HG02678 (cell line): ENCODE data around the gene SNCB.

Experiments used
- ATAC-seq: cut with Tn5 transposase; IDR thresholded peaks from one replicate; pipeline ENCODE4 v1.9.1; 2021; ENCODE audit warnings: mild to moderate bottlenecking, moderate library complexity; ENCODE audit not compliant: unreplicated experiment

SNCB gene

DNA sequence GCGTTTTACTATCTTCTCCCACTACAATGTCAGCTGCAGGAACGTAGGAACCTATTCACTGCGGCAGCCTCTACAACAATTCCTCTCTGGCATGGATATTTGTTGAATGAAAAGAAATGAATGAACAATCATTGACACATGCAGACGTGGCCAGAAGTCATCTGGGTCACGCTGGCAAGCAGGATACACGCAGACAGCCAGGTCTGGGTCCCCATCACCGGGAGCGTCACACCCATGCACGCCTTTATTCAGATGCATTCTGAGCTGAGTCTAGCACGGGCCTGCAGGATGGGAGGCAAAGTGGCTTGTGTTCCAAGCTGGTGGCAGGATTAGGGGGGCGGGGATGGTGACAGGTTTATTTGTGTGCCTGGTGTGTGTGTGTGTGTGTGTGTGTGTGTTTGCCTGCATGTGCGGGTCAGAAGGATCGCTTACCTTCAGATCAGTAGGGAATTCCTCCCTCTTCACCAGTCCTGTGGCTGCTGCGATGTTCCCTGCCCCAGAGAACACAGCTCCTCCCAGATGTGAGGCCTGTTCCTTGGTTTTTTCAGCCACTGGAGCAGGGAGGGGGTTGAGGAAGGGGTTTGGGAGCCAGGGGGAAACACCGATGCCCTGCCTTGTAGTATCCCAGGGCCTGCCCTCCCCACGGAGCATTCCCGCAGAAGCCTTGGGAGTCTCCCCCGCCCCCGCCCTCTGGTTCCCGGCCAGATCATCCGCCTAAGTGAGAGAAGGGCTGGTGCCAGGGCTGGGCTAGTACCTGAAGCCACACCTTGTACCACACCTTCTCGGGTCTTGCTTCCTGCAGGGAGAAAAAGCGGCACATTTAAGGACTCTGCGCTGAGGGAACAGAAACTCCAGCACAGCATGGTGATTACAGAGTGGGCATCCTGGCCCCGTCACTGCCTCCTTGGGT is 4.1 kb downstream of the SNCB start:
- ATAC-seq: no peak

- ATAC-seq: no peak
These were observed 4.8 kb downstream of the SNCB start for GRCh38 chr5:176625512-176625911.

- ATAC-seq: no peak
These were observed 5.4 kb downstream of the SNCB start for GRCh38 chr5:176624938-176625337.

GRCh38 chr5:176624142-176624541 is 6.2 kb downstream of the SNCB start:
- ATAC-seq: no peak

DNA sequence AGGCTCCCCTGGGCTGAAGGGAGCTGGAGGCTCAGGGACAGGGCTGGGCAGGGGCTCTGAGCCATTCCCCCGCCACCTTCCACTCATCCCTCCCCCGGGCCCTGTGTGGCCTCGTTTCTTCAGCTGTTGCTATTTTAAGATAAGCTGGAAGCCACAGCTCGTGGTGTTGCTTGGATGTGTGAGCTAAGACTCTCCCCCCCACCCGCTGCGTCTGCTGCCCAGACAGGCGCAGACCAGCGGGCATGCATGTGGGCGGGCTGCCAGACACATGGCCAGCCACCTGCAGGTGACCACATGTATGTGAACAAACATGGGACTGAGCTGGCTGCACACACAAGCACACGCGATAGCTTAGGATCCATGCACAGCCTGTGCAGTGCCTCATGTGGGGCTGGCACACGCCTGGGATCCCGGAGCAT is 8.7 kb downstream of the SNCB start:
- ATAC-seq: no peak

- ATAC-seq: no peak
These were observed 9.9 kb downstream of the SNCB start for GRCh38 chr5:176620333-176620981.

- no peak for ATAC-seq
These were observed 10.6 kb downstream of the SNCB start for GRCh38 chr5:176619569-176620332.

DNA sequence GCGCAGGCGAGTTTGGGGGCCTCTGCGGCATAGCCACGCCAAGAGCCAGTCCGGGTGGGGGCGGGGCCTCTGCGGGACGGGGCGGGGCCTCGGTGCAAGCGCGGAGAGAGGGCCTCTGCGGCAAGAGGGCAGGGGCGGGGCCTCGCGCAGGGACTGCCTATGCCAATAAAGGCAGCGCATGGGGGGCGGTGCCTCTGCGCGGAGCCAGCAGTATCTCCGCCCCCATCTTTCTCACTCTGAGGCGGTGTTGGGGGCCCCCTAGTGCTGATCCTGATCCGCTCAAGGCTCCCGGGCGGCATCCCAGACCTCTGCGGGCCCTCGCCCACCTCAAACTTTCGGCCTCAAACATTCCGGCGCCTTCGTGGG is 11.1 kb downstream of the SNCB start:
- ATAC-seq: peak; percentile 78

DNA sequence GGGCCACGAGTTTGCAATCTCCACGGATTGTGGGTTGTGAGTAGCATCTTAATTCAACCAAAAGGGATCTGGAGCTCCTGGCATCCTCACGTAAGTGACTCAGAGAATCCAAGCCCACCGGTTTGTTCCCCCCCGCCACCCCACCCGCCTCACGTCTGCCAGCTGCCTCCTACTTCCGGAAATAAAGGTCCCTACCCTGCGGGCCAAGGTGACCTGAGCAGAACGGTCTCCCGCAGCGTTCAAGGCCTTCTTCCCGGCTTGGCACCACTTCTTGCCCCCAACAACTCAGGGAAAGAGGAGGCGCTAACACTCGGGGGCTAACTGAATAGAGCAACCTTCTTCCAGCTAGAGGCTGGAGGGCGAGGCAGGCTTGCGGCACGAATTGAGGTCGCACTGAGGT is 11.6 kb downstream of the SNCB start:
- ATAC-seq: no peak

GRCh38 chr5:176616511-176616910 is 13.8 kb downstream of the SNCB start:
- ATAC-seq: no peak

DNA sequence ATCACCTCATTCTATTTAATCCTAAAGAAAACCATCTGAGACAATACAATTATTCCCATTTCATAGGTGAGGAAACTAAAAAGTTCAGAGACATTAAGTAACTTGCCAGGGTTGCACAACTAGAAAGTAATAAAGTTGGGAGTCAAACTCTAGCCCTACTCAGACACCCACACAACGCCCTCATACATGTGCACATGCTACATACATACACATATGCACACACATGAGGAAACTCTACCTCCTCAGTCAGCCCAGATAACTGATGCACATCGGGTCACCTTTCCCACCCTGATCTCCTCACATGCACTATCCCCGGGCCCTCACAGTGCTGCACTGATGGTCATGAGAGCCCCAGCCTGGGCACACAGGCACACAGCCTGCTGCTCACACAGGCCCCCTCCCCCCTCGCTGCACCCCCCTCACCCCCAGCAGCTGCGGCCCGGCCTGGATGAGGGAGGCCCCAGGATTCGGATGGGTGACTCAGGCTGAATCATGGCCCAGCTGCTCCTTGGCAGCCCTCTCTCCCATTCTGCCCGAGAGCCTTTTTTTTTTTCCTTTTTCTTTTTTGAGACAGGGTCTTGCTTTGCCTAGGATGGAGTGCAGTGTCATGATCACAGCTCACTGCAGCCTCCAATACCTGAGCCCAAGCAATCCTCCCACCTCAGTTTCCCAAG is 15.4 kb downstream of the SNCB start:
- ATAC-seq: no peak

DNA sequence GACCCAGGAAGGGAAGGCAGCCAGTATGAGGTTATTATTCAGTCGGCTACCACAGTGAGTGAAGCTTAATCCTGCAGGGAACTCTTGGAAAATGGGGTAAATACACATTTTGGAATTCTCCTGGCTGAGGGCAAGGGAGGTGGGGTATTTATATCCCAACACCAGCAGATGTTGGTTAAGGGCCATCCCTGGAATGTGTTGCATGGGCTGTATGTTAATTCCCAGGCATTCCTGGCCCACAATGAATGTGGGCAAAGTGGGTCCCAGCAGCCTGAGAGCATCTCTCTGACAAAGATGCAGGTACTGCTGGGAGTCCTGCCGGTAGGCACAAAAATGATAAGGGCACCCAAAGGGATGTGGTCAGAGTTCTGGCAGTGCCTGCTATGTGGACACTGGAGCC is 17.5 kb downstream of the SNCB start:
- ATAC-seq: no peak

GRCh38 chr5:176612008-176612407 is 18.3 kb downstream of the SNCB start:
- no peak for ATAC-seq

DNA sequence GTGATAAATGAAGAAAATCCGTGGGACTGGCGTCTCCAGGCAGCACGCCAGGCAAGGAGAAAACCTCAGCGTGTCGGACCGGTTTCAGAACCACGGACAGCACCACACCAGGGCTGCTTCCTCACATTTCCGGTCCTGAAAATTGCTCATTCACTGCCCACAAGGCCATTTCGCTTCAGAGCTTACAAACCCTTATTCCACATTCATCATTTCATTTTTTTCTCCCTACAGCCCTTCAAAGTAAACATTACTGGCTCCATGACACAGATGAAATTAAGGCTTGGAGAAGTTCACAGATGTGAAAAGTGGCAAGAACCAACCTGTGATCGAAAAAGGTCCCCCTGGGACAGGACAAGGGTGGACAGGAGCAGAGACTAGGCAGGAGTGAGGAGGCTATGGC is 18.9 kb downstream of the SNCB start:
- ATAC-seq: no peak

GRCh38 chr5:176610435-176610773 is 19.9 kb downstream of the SNCB start:
- ATAC-seq: peak; percentile 11

- ATAC-seq: peak; percentile 80
These were observed 20.5 kb downstream of the SNCB start, which contains the start of gene GPRIN1 for GRCh38 chr5:176609724-176610434. GPRIN1 (minus strand) TSS chr5:176610156; CDS start chr5:176599834, 10,322 bp downstream.

- peak; percentile 8 for ATAC-seq
These were observed 21.2 kb downstream of the SNCB start for GRCh38 chr5:176608937-176609723.

- ATAC-seq: no peak
These were observed 22.1 kb downstream of the SNCB start for GRCh38 chr5:176608142-176608705.

DNA sequence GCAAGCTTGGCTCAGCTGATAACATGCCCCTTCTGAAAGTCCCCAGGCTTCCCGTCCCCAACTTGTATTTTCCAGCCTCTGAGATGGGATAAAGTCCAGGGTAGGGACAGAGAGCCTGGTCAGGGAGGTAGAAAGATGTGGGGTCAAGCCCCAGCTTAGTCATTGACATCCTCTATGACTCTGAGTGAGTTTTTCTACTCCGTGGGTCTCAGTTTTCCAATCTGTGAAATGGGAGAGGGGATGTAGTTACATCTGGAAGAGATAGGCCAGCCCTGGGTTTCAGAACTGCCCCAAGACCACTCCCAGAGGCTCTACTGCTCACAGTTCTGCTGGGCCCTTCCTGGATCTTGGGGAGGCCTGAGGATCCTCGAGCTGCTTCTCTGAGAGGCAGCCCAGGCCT is 23.5 kb downstream of the SNCB start:
- no peak for ATAC-seq
